Activated CD4-positive, alpha-beta T cell treated with anti-CD3 and anti-CD28 coated beads for 36 hours (primary cell): ENCODE results near the gene UBAP2. TPM values are rescaled to one million over a fixed set of nuclear protein-coding genes. Genes with fewer than 3 reads are reported as not detected.
A peak's percentile ranks its signal among the peaks of the same experiment; 100 is the strongest.

ENCODE experiments used
- ATAC-seq: fragments of 200-7000 bp; cut with Tn5 transposase; one replicate; pipeline ENCODE4 v1.10.0; 2021; ENCODE audit warnings: mild to moderate bottlenecking, moderate library complexity
- CTCF ChIA-PET: fragments of 350-600 bp; sonication (Branson Sonifier 250); formaldehyde crosslinking; loops from one replicate; lab custom pipeline; 2021; ENCODE audit warnings: antibody characterized with exemption; lab: Charles Lee
- POLR2A ChIA-PET: fragments of 350-600 bp; sonication (Branson Sonifier 250); formaldehyde crosslinking; loops from one replicate; lab custom pipeline; 2021; ENCODE audit warnings: antibody characterized with exemption, inconsistent platforms; lab: Charles Lee
- DNase-seq: peaks from one replicate; pipeline ENCODE4 v3.0.0-alpha.2; 2020
- H3K27ac Mint-ChIP-seq: one replicate; pipeline ENCODE4 v1.8.0; 2021; ENCODE audit warnings: mixed read lengths
- H3K27me3 Mint-ChIP-seq: one replicate; pipeline ENCODE4 v1.8.0; 2021; ENCODE audit warnings: mixed read lengths
- H3K36me3 Mint-ChIP-seq: one replicate; pipeline ENCODE4 v1.8.0; 2021; ENCODE audit warnings: low read depth, mixed read lengths
- H3K4me1 Mint-ChIP-seq: one replicate; pipeline ENCODE4 v1.8.0; 2021; ENCODE audit warnings: mixed read lengths
- H3K4me3 Mint-ChIP-seq: one replicate; pipeline ENCODE4 v1.8.0; 2021; ENCODE audit warnings: mild to moderate bottlenecking, moderate library complexity, mixed read lengths
- H3K9me3 Mint-ChIP-seq: one replicate; pipeline ENCODE4 v1.8.0; 2021; ENCODE audit warnings: low read depth, mixed read lengths
- intact Hi-C, 2 experiments: fragments of 100-400 bp; cut with DNase I in 1 of 2; cut with micrococcal nuclease in 1 of 2; formaldehyde crosslinking; loops; one replicate each; pipeline versions ENCODE4 v1.14.2 to v1.15.1; 2022 to 2024; cut with DNase I, micrococcal nuclease
- total RNA-seq, 2 experiments: library from RNA; stranded (reverse); gene quantifications; one replicate each; pipeline ENCODE4 v1.2.3, GENCODE V29; 2021

UBAP2 gene
- total RNA-seq, 2 experiments from 2014 or later = 42.7 to 50.8 TPM

DNA sequence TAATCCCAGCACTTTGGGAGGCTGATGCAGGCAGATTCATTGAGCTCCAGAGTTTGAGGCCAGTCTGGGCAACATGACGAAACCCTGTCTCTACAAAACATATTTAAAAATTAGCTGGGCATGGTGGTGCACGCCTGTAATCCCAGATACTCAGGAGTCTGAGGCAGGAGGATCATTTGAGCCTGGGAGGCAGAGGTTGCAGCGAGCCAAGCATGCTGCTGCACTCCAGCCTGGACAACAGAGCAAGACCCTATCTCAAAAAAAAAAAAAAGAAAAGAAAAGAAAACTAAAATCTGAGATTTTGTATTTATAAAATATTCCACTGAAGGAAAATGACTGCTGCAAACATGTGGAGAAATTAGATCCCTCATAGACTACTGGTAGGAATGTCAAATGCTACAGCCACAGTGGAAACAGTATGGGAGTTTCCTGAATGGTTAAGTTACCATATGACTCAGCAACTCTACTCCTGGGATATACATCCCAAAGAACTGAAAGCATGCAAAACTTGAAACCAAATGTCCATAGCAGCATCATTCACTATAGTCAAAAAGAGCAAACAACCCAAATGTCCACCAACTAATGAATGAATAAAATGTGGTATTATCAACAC is 106.1 kb downstream of the UBAP2 start:
- Mint-ChIP-seq H3K27ac (peak overlapping the region; percentile 47), H3K4me1 (no peaks in the 10 kb centered on the region), H3K4me3 (no peak overlapping the region), H3K36me3 (peaks cover 42% of the 10 kb centered on the region), H3K27me3 (no peaks in the 10 kb centered on the region), H3K9me3 (no peaks in the 10 kb centered on the region)
- DNase-seq (no peak), ATAC-seq (no peak)
- ChIA-PET POLR2A (interaction anchor here (0.9 kb wide), 1 partner anchor 9 kb away, joined by 6 read pairs; no protein-coding TSS in a partner anchor), CTCF (interaction anchor here (1.8 kb wide), 1 partner anchor 10 kb away, joined by 4 read pairs; no protein-coding TSS in a partner anchor)
- intact Hi-C loops = no loop called here

DNA sequence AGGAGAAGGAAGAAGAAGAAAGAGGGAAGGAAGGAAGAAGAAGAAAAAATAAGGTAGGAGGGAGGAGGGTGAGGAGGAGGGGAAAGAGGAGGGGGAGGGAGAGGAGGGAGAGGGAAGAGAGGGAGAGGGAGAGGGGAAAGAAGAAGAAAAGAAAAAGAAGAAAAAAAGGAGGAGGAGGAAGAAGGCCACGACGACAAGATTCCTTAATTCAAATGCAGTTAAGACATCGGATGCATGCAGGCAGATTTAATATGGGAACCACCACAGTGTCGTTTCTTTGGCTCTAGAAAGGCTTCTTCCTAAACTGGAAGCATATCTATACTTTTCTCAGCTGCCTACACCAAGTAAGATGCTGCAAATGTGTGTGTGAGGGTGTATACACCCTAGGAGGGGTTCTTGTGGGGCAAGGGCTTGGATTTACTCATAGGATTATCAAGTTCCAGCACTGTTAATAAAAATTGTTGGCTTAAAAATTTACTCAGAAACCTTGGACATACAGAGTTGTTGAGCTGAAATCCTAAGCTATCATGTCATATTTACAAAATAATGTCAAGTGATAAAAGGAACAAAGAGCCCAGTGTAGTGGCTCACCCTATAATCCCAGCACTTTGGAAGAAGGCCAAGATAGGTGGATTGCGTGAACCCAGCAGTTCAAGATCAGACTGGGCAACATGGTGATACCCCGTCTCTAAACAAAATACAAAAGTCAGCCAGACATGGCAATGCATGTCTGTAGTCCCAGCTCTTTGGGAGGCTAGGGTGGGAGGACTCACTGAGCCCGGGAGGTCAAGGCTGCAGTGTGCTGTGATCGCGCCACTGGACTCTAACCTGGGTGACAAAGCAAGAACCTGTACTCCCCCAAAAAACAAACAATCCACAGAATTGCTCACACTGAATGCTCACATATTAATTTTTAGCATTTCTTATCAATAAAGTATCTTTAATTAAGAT is 108.5 kb downstream of the UBAP2 start:
- ChIA-PET CTCF (no interaction called here), POLR2A (no interaction called here)
- no peaks in the 10 kb centered on the region for H3K27me3 Mint-ChIP-seq
- no peaks in the 10 kb centered on the region for H3K4me1 Mint-ChIP-seq
- ATAC-seq (no peak), DNase-seq (no peak)
- peaks cover 45% of the 10 kb centered on the region for H3K36me3 Mint-ChIP-seq
- H3K9me3 Mint-ChIP-seq = no peaks in the 10 kb centered on the region
- intact Hi-C loops = no loop called here
- no peak overlapping the region for H3K27ac Mint-ChIP-seq
- no peak overlapping the region for H3K4me3 Mint-ChIP-seq

DNA sequence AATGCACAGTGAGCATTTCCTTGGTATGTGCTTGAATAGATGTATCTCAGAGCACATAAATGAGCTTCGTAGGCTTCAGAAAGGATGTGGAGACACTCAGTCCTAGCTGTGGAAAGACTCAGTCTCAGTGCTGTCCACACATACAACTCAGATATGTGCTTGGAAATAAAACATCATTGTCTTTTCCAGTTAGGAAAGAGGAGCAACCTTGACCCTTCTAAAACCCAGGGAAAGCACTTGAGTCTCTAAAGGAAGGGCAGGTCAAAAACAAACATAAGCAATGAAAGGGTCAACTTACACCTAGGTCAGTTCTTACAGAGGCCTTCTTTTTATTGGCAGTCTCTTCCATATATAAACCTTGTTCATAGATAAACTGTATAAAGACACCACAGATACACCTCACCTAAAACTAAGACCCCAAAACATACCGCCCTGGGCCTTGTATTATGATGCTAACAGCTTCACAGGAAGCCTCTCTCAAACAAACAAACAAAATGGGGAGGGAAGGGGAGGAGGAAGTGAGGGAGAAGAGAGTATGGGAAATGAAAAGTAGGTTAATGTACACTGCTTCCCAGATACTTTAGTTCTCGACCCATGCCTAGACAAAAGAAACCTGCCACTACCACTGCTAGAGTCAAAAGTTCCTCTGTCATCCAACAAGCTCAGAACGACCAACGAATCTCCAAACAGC is 114.4 kb downstream of the UBAP2 start:
- Mint-ChIP-seq H3K27me3 (no peaks in the 10 kb centered on the region), H3K4me3 (no peak overlapping the region), H3K4me1 (no peaks in the 10 kb centered on the region), H3K36me3 (peaks cover 40% of the 10 kb centered on the region), H3K9me3 (no peaks in the 10 kb centered on the region), H3K27ac (no peak overlapping the region)
- intact Hi-C loops = no loop called here
- DNase-seq = no peak
- CTCF ChIA-PET = interaction anchor here (1.2 kb wide), 1 partner anchor 120 kb away, joined by 4 read pairs; no protein-coding TSS in a partner anchor
- no peak for ATAC-seq
- POLR2A ChIA-PET = no interaction called here

DNA sequence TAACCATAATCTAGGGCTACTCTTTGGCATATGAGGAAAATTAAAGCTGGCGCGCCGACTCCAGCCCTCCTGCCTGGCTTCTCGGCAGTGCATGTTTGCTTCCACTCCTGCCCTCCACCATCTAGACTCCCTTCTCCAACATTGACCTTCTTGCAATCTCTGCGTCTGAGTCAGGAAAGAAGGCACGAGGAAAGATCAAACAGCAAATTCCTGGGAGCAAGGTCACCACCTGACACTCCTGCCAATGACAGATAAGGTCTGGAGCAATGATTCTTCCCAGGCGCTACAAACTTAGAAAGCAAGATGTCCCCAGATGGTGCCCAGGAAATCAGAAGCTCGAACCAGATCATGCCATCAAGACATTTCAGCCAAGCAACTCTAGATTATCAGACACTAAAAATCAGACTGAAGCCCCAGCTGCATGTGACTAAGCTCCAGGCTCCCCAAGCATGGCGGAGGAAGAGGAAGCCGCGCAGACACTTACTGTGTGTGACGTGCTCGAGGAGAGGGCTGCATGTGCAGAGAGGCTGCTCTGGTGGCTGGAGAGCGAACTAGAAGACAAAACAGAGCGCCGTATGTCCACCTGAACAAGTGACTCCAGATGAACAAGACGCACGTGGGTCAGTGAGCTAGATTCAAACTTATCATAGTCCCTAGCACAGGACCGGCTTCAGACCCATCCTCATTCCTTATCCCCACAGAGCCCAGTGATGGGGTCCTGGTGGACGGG is 116.4 kb downstream of the UBAP2 start:
- no peak overlapping the region for H3K4me3 Mint-ChIP-seq
- intact Hi-C loops = no loop called here
- H3K9me3 Mint-ChIP-seq = no peaks in the 10 kb centered on the region
- DNase-seq (no peak), ATAC-seq (no peak)
- ChIA-PET POLR2A (no interaction called here), CTCF (interaction anchor here (0.8 to 1.6 kb wide), 2 partner anchors 70 to 211 kb away, joined by 3 to 6 read pairs; no protein-coding TSS in a partner anchor)
- H3K27me3 Mint-ChIP-seq = no peaks in the 10 kb centered on the region
- H3K4me1 Mint-ChIP-seq = no peaks in the 10 kb centered on the region
- H3K36me3 Mint-ChIP-seq = peaks cover 35% of the 10 kb centered on the region
- no peak overlapping the region for H3K27ac Mint-ChIP-seq

DNA sequence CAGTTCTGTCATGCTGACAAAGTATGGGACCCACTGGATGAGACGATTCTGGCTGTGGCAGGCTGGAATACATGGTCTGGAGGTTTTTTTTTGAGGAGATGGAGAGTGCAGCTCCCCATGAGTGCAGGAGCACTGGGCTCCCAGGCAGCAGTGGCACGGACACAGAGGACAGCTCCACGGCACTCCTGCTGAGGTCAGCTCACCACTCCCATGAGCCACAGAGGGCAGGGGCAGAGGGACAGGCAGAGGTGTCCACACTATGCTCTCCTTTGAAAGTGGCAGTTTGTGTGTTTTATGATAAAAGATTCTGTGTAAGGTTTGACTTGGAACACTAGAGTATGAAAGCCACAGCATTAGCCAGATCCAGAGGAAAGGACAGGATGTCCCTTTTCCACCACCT is 117.4 kb downstream of the UBAP2 start:
- ChIA-PET CTCF (no interaction called here), POLR2A (no interaction called here)
- H3K4me3 Mint-ChIP-seq = no peak overlapping the region
- H3K36me3 Mint-ChIP-seq = peaks cover 31% of the 10 kb centered on the region
- DNase-seq = no peak
- no peak for ATAC-seq
- no peaks in the 10 kb centered on the region for H3K9me3 Mint-ChIP-seq
- intact Hi-C loops = no loop called here
- H3K27ac Mint-ChIP-seq = no peak overlapping the region
- H3K27me3 Mint-ChIP-seq = no peaks in the 10 kb centered on the region
- H3K4me1 Mint-ChIP-seq = no peaks in the 10 kb centered on the region

DNA sequence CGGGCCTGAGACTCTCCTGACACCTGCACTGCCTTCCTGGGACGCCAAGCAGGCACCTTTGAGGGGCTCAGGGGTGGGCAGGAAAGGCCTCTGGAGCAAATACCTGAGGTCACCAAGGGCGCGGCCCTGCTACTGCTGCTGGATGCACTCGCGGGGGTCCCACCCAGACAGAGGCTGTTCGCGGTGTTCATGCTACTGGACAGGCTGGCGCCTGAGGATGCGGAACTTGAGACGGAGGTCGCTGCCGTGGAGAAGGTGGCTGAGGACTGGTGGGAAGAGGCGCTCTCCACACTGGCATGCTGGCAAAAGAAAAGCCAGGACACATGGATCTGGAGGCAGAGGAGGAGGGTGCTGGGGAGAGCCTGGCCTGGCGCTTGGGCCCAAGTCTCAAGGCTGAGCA is 121.0 kb downstream of the UBAP2 start:
- no peak for ATAC-seq
- intact Hi-C loops = no loop called here
- no peak for DNase-seq
- peaks cover 27% of the 10 kb centered on the region for H3K36me3 Mint-ChIP-seq
- H3K27ac Mint-ChIP-seq = no peak overlapping the region
- H3K9me3 Mint-ChIP-seq = no peaks in the 10 kb centered on the region
- H3K4me1 Mint-ChIP-seq = no peaks in the 10 kb centered on the region
- H3K27me3 Mint-ChIP-seq = no peaks in the 10 kb centered on the region
- ChIA-PET CTCF (no interaction called here), POLR2A (no interaction called here)
- no peak overlapping the region for H3K4me3 Mint-ChIP-seq

DNA sequence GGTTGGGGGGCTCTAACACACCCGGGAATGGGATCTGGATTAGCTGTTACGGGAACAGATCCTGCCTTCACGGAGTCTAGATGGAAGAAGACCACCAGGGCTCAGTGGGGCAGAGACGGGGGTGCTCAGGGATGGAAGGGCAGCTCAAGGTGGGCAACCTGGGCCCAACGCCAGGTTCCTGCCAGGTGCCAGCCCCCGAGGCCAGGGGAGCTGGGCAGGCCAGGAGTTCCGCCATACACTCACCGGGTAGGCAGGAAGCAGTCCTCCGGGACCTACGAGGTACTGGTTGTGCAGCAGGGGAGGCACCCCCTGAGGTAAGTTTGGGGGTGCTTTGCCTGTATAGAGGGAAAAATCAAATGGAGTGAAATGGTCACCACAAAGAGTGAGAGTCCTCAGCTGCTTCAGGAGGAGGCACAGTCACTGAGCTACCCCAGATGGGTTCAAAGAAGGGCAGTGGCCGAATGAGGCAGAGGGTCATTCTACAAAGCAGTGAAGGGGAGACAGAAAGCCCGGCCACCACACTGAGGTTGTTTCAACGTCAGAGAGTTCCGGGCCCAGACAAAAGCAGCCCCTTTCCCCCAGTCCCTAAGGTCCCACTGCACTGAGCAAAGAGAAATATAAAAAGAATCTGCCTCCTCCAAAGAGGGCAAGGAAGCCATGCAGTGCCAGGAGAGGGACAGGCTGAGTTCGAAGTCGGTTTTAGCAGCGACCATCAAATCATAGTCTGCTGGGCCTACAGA is 121.8 kb downstream of the UBAP2 start:
- Mint-ChIP-seq H3K27me3 (no peaks in the 10 kb centered on the region), H3K36me3 (peaks cover 24% of the 10 kb centered on the region), H3K9me3 (no peaks in the 10 kb centered on the region), H3K4me3 (no peak overlapping the region), H3K27ac (no peak overlapping the region), H3K4me1 (no peaks in the 10 kb centered on the region)
- POLR2A ChIA-PET = interaction anchor here (0.6 kb wide), 1 partner anchor 108 kb away, joined by 3 read pairs; no protein-coding TSS in a partner anchor
- DNase-seq (no peak), ATAC-seq (no peak)
- CTCF ChIA-PET = interaction anchor here (0.6 to 3.3 kb wide), 2 partner anchors 114 to 1186 kb away, joined by 3 to 14 read pairs; no protein-coding TSS in a partner anchor
- intact Hi-C loops = no loop called here

DNA sequence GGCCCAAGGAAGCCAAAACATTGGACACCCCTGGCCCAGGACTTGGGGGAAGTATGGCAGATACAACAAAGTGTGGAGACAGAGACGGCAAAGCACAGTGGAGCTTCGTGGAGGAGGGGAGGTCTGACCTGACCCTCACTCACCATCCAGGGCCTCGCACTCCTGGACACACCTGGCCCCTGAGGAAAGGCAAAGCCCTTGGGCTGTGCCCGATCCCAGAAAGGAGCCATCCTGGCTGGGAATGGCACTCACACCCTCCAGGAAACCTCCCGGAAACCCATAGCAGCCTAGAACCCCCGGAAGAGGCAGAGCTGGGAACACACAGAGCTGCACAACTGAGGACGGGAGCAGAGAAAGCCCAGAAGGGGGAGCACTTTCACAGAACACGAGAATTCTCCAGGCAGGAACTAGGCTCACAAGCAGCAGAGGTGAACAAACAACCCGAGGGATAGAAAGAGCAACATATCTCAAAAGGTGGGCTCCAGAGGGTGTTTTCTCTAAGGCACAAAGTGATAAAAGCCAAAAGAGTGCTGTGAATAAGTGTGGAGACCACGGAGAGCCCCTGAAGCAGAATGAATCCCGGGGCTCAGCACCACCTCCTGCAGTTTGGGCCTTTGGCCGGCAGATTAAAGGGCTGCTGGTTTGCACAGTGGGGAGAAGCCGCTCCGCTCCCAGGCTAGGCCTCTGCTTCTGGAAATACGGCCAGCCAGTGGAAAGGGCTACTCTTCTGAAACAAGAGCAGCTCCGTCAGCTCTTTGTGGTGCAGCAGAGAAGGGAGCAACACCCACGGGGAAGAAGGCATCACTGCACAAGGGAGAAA is 123.5 kb downstream of the UBAP2 start:
- CTCF ChIA-PET = interaction anchor here (0.5 to 3.3 kb wide), 11 partner anchors 11 to 479 kb away, joined by 3 to 14 read pairs (median 3); no protein-coding TSS in a partner anchor
- H3K27me3 Mint-ChIP-seq = no peaks in the 10 kb centered on the region
- peak; percentile 55 for DNase-seq

DNA sequence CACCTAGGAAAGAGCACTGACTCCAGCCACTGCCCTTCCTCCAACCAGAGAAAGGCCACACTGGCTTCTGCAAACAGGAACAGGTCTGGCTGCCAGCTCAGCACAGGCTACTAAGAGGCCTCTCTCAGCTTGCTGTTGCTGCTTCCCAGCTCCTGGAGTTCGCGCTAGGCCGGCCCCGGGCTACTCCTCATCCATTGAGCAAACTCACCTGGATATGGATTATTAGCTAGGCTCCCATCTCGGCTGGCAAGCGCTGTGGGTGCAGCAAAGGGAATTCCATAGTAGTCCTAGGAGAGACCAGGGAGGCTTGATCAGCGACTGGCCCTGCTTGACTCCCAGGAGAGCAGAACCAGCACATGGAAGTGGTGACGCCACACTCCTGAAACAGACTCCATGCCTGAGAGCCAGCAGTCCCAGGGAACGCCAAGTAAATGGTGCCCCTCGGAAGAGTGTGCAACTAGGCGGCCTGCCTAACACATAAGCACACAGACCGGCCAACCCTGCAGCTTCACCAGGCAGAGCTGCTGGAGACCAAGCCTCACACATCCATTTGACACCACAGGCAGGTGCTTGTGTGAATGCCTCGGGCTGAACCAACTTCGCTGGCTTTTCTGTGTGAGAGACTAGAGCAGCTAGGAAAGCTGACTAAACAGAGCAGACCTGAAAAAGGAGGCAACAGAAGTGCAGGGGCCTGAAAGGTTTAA is 124.5 kb downstream of the UBAP2 start:
- no peak for ATAC-seq
- POLR2A ChIA-PET = no interaction called here
- no peak overlapping the region for H3K4me3 Mint-ChIP-seq
- CTCF ChIA-PET = interaction anchor here (0.7 to 3.3 kb wide), 8 partner anchors 13 to 480 kb away, joined by 3 to 14 read pairs (median 4); no protein-coding TSS in a partner anchor
- H3K9me3 Mint-ChIP-seq = no peaks in the 10 kb centered on the region
- peaks cover 27% of the 10 kb centered on the region for H3K36me3 Mint-ChIP-seq
- H3K27ac Mint-ChIP-seq = peak overlapping the region; percentile 47
- no peaks in the 10 kb centered on the region for H3K27me3 Mint-ChIP-seq
- no peak for DNase-seq
- H3K4me1 Mint-ChIP-seq = no peaks in the 10 kb centered on the region
- intact Hi-C loops = loop anchor here (5.0 kb wide), 2 partner anchors 107 to 112 kb away; partner anchors contain the start of gene UBE2R2 (in 1 of the 2)

More for the DNA sequence above, 123.5 kb downstream of the UBAP2 start:
- no peak overlapping the region for H3K4me3 Mint-ChIP-seq
- peaks cover 26% of the 10 kb centered on the region for H3K36me3 Mint-ChIP-seq
- H3K4me1 Mint-ChIP-seq = no peaks in the 10 kb centered on the region
- POLR2A ChIA-PET = no interaction called here
- no peaks in the 10 kb centered on the region for H3K9me3 Mint-ChIP-seq
- intact Hi-C loops = loop anchor here (1.0 to 5.0 kb wide), 3 partner anchors 108 to 149 kb away; partner anchors contain the start of gene UBE2R2 (in 1 of the 2)
- no peak overlapping the region for H3K27ac Mint-ChIP-seq
- ATAC-seq = peak; percentile 45
